Erythroblast (primary cell): ENCODE results near the gene HOXD11.

ENCODE experiments used
- GATA1 ChIP-seq: IDR thresholded peaks from 2 replicates; pipeline ENCODE4 v1.6.1; 2011; ENCODE audit warnings: low read depth, mild to moderate bottlenecking, control low read depth, low read length, moderate library complexity
- POLR2A ChIP-seq: IDR thresholded peaks from 2 replicates; pipeline ENCODE4 v1.6.1; 2011; ENCODE audit warnings: mild to moderate bottlenecking, low read length

- TF ChIP-seq POLR2A (no peak), GATA1 (no peak)
Observed at GRCh38 chr2:176103742-176104315, 3.3 kb upstream of the HOXD11 start.
